Breast epithelium (tissue), 4 donors: ENCODE measurements around the gene GSTM2. TPM values are rescaled to one million over a fixed set of nuclear protein-coding genes. Genes with fewer than 3 reads are reported as not detected.

Experiments
- DNase-seq, 2 donors: peaks; one replicate each; pipeline ENCODE4 v3.0.0-alpha.2; 2019; ENCODE audit warnings: low spot score in 2 of 2
- H3K27ac ChIP-seq, 2 donors: fragments of 200-600 bp; sonication (generic) in 1 of 2; one replicate each; pipeline ENCODE4 v1.5.1; 2016 to 2019; ENCODE audit warnings: mild to moderate bottlenecking in 1 of 2
- H3K27me3 ChIP-seq, 2 donors: fragments of 200-600 bp; sonication (generic) in 1 of 2; one replicate each; pipeline versions ENCODE4 v1.5.1 to v1.6.0; 2017 to 2019; ENCODE audit warnings: control low read depth in 1 of 2, mild to moderate bottlenecking in 1 of 2
- H3K36me3 ChIP-seq: fragments of 200-600 bp; one replicate; pipeline ENCODE4 v1.5.1; 2019
- H3K4me1 ChIP-seq, 2 donors: fragments of 200-600 bp; sonication (generic); one replicate each; pipeline ENCODE4 v1.5.1; 2016 to 2019; ENCODE audit warnings: control low read depth in 1 of 2
- H3K4me3 ChIP-seq, 3 donors: fragments of 200-600 bp; sonication (generic); 1 replicate in 2 of 3; 2 replicates in 1 of 3; pipeline ENCODE4 v1.5.1; 2016 to 2019; ENCODE audit warnings: mild to moderate bottlenecking in 3 of 3, moderate library complexity in 2 of 3
- H3K9me3 ChIP-seq, 2 donors: fragments of 200-600 bp; sonication (generic) in 1 of 2; one replicate each; pipeline ENCODE4 v1.5.1; 2016 to 2019; ENCODE audit warnings: control low read depth in 1 of 2
- POLR2A ChIP-seq: fragments of 450-650 bp; IDR thresholded peaks from one replicate; pipeline ENCODE4 v1.6.1; 2016; ENCODE audit warnings: antibody characterized with exemption, mild to moderate bottlenecking, moderate library complexity
- POLR2AphosphoS5 ChIP-seq, 3 donors: sonication (generic); formaldehyde crosslinking; IDR thresholded peaks; one replicate each; pipeline ENCODE4 v1.6.1; 2017; ENCODE audit warnings: antibody characterized with exemption in 3 of 3
- intact Hi-C: fragments of 100-400 bp; cut with DNase I; formaldehyde crosslinking; loops from one replicate; pipeline ENCODE4 v1.15.1; 2023; ENCODE audit warnings: low total_unique reads
- total RNA-seq, 3 donors: library from RNA; depleted of rRNA; stranded (reverse); fragments of >200 nt; gene quantifications; one replicate each; pipeline ENCODE4 v1.1.0, GENCODE V29; 2016
- TF ChIP-seq, protein P1 (sequence below), 3 donors: fragments of 450-650 bp; IDR thresholded peaks; one replicate each; pipeline ENCODE4 v1.5.1; 2016 to 2017; ENCODE audit warnings: antibody characterized with exemption in 3 of 3, mild to moderate bottlenecking in 3 of 3, moderate library complexity in 3 of 3

The GSTM2 gene
- total RNA-seq, 3 donors from 2014 or later: 47.8 to 93.4 (median 66.5) TPM

- H3K9me3 ChIP-seq: no peaks in the 10 kb centered on the region
- intact Hi-C loops: no loop called here
- no peaks in the 10 kb centered on the region for H3K36me3 ChIP-seq
- TF ChIP-seq, protein P1, sequence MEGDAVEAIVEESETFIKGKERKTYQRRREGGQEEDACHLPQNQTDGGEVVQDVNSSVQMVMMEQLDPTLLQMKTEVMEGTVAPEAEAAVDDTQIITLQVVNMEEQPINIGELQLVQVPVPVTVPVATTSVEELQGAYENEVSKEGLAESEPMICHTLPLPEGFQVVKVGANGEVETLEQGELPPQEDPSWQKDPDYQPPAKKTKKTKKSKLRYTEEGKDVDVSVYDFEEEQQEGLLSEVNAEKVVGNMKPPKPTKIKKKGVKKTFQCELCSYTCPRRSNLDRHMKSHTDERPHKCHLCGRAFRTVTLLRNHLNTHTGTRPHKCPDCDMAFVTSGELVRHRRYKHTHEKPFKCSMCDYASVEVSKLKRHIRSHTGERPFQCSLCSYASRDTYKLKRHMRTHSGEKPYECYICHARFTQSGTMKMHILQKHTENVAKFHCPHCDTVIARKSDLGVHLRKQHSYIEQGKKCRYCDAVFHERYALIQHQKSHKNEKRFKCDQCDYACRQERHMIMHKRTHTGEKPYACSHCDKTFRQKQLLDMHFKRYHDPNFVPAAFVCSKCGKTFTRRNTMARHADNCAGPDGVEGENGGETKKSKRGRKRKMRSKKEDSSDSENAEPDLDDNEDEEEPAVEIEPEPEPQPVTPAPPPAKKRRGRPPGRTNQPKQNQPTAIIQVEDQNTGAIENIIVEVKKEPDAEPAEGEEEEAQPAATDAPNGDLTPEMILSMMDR (IDR thresholded peaks at IDR 0.05): no peak
- TF ChIP-seq POLR2A (no peak), POLR2AphosphoS5 (IDR thresholded peaks at IDR 0.05) (no peak)
- H3K27ac ChIP-seq: no peak overlapping the region
- no peak overlapping the region for H3K4me3 ChIP-seq
- DNase-seq: no peak
- H3K27me3 ChIP-seq: no peaks in the 10 kb centered on the region
- H3K4me1 ChIP-seq: no peaks in the 10 kb centered on the region
Observed at GRCh38 chr1:109641861-109642260, 26.0 kb upstream of the GSTM2 start.

- no peaks in the 10 kb centered on the region for H3K36me3 ChIP-seq
- TF ChIP-seq POLR2AphosphoS5 (IDR thresholded peaks at IDR 0.05): no peak
- TF ChIP-seq POLR2A: no peak
- TF ChIP-seq, protein P1 (IDR thresholded peaks at IDR 0.05): no peak
- no peak overlapping the region for H3K4me3 ChIP-seq
- no peaks in the 10 kb centered on the region for H3K9me3 ChIP-seq
- no peaks in the 10 kb centered on the region for H3K27me3 ChIP-seq
- DNase-seq: no peak
- H3K4me1 ChIP-seq: no peaks in the 10 kb centered on the region
- intact Hi-C loops: no loop called here
- no peak overlapping the region for H3K27ac ChIP-seq
Observed at GRCh38 chr1:109642626-109643025, 25.2 kb upstream of the GSTM2 start.

DNA sequence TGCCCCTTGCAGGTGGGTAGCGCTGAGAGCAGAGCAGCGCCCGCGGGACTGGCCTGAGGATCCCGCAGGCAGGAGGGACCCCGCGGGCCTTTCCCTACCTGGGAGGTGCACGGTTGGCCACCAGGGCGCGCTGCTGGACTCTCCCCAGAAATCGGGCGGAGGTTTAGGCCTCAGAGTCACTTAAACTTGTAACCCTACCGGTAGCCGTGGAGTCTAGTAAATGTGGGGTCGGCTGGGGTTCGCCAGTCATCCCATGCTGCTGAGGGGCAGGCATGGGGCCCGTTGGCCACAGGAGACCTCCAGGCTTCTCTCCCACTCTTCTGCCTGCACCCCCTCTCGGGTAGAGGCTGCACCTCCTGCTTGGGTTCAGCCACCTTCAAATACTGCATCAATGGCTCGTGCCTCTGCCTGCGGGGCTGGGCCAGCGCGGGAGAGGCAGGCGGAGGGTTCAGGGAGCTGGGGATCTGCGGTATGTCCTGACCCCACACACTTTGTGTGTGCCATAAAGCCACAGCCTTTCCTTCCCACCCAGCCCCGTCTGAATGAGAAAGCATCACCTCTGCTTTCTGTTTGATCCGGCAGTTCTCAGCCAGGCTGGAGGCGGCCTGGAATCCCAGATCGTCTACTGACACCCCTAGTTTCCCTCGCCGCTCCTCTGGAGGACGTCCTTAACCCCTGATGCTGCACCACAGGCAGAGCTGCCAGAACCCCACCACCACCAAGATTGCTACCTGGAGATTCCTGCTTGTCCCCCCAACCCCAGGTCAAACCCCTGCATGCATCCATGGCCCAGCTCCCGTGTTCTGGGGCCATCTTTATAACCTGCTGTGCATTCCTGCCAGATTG is 24.2 kb upstream of the GSTM2 start:
- intact Hi-C loops: no loop called here
- TF ChIP-seq, protein P1 (IDR thresholded peaks at IDR 0.05): peak; percentile 59 to 81 (median 67)
- no peak for TF ChIP-seq POLR2A
- H3K4me3 ChIP-seq: peak overlapping the region in 1 of 3 donors; percentile 26
- no peaks in the 10 kb centered on the region for H3K27me3 ChIP-seq
- H3K9me3 ChIP-seq: no peaks in the 10 kb centered on the region
- H3K4me1 ChIP-seq: no peaks in the 10 kb centered on the region
- peak; percentile 43 to 85 for DNase-seq
- peak overlapping the region in 1 of 2 donors; percentile 23 for H3K27ac ChIP-seq
- no peaks in the 10 kb centered on the region for H3K36me3 ChIP-seq

GRCh38 chr1:109644670-109645069 is 23.2 kb upstream of the GSTM2 start:
- Histone ChIP-seq H3K9me3 (no peaks in the 10 kb centered on the region), H3K4me3 (no peak overlapping the region), H3K27ac (no peak overlapping the region), H3K4me1 (no peaks in the 10 kb centered on the region), H3K36me3 (no peaks in the 10 kb centered on the region), H3K27me3 (no peaks in the 10 kb centered on the region)
- intact Hi-C loops: no loop called here
- TF ChIP-seq, protein P1 (IDR thresholded peaks at IDR 0.05): no peak
- no peak for TF ChIP-seq POLR2AphosphoS5 (IDR thresholded peaks at IDR 0.05)
- no peak for TF ChIP-seq POLR2A
- no peak for DNase-seq

GRCh38 chr1:109649491-109649914 is 18.4 kb upstream of the GSTM2 start:
- H3K36me3 ChIP-seq: no peaks in the 10 kb centered on the region
- TF ChIP-seq POLR2AphosphoS5 (IDR thresholded peaks at IDR 0.05) (no peak), POLR2A (no peak)
- TF ChIP-seq, protein P1 (IDR thresholded peaks at IDR 0.05): peak in 2 of 3 donors; percentile 18 to 34
- H3K27ac ChIP-seq: no peak overlapping the region
- intact Hi-C loops: no loop called here
- H3K9me3 ChIP-seq: no peaks in the 10 kb centered on the region
- no peaks in the 10 kb centered on the region for H3K4me1 ChIP-seq
- no peaks in the 10 kb centered on the region for H3K27me3 ChIP-seq
- H3K4me3 ChIP-seq: peak overlapping the region; percentile 31 to 52 (median 40)
- DNase-seq: no peak
